HG03469 (cell line): ENCODE data around the gene BIRC7.

Experiments
- ATAC-seq: cut with Tn5 transposase; IDR thresholded peaks from one replicate; pipeline ENCODE4 v1.9.1; 2021; ENCODE audit warnings: mild to moderate bottlenecking, moderate library complexity, moderate number of reproducible peaks; ENCODE audit not compliant: unreplicated experiment

The BIRC7 gene

GRCh38 chr20:63223826-63224207 is 11.9 kb upstream of the BIRC7 start:
- ATAC-seq = no peak

GRCh38 chr20:63224412-63225081 is 11.2 kb upstream of the BIRC7 start:
- no peak for ATAC-seq

GRCh38 chr20:63225082-63225454 is 10.6 kb upstream of the BIRC7 start:
- no peak for ATAC-seq

- no peak for ATAC-seq
Measured at GRCh38 chr20:63226042-63226943, 9.4 kb upstream of the BIRC7 start.

- ATAC-seq = no peak
Measured at GRCh38 chr20:63227260-63227659, 8.4 kb upstream of the BIRC7 start.

- ATAC-seq = no peak
Measured at GRCh38 chr20:63228806-63229205, 6.9 kb upstream of the BIRC7 start.

- no peak for ATAC-seq
Measured at GRCh38 chr20:63230800-63231268, 4.9 kb upstream of the BIRC7 start.

GRCh38 chr20:63232235-63233060 is 3.3 kb upstream of the BIRC7 start:
- ATAC-seq = no peak

- ATAC-seq = no peak
Measured at GRCh38 chr20:63233061-63233344, 2.7 kb upstream of the BIRC7 start.

GRCh38 chr20:63233924-63234323 is 1.8 kb upstream of the BIRC7 start:
- no peak for ATAC-seq

- ATAC-seq = no peak
Measured at GRCh38 chr20:63234693-63235398, 859 bp upstream of the BIRC7 start.

- no peak for ATAC-seq
Measured at GRCh38 chr20:63236116-63236837, 572 bp downstream of the BIRC7 start.

- ATAC-seq = no peak
Measured at GRCh38 chr20:63238031-63238430, 2.3 kb downstream of the BIRC7 start.

GRCh38 chr20:63238514-63239125 is 2.9 kb downstream of the BIRC7 start:
- no peak for ATAC-seq

GRCh38 chr20:63239431-63239830 is 3.7 kb downstream of the BIRC7 start:
- no peak for ATAC-seq

- no peak for ATAC-seq
Measured at GRCh38 chr20:63240004-63240403, 4.3 kb downstream of the BIRC7 start.

GRCh38 chr20:63241272-63241671 is 5.6 kb downstream of the BIRC7 start:
- no peak for ATAC-seq

- no peak for ATAC-seq
Measured at GRCh38 chr20:63242736-63243135, 7.0 kb downstream of the BIRC7 start.

- no peak for ATAC-seq
Measured at GRCh38 chr20:63243604-63244247, 8.0 kb downstream of the BIRC7 start.
